ENCODE results near the gene ITIH1.
"Not testable (repeated sequence)": the region's sequence is repeated elsewhere in the genome, so short reads cannot be mapped to it uniquely, and the experiment has no call there.

Gene ITIH1

DNA sequence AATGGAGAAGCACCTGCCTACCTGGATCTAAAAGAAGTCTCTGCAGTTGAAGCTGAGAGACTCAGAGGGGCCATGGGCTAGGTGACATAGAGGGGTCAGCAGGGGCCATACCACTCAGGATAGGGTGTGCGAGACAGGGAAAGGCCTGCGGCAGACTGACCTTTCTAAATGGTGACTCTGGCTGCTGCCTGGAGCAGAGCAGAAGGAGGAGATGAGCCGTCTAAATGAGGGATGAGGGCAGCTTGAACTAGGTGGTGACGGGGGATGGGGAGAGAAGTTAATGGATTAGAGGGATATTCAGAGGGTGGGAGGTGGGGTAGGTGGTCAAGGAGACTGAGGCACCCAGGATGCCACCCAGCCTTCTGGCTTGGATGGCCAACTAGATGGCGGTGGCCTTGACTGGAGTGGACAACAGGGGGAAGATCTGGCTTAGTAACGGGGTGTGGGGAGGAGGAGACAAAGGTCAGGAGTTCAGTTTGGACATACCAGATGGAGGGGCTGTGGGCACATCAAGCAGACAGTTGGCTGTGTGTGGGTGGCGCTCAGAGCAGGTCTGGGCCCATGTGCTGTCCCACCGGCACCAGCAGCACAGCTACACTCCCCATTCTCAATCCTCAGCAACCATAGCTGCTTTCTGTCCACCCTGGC, 3.2 kb upstream of the ITIH1 start:
- no peak for DNase-seq (ENCODE audit: low spot score)

DNA sequence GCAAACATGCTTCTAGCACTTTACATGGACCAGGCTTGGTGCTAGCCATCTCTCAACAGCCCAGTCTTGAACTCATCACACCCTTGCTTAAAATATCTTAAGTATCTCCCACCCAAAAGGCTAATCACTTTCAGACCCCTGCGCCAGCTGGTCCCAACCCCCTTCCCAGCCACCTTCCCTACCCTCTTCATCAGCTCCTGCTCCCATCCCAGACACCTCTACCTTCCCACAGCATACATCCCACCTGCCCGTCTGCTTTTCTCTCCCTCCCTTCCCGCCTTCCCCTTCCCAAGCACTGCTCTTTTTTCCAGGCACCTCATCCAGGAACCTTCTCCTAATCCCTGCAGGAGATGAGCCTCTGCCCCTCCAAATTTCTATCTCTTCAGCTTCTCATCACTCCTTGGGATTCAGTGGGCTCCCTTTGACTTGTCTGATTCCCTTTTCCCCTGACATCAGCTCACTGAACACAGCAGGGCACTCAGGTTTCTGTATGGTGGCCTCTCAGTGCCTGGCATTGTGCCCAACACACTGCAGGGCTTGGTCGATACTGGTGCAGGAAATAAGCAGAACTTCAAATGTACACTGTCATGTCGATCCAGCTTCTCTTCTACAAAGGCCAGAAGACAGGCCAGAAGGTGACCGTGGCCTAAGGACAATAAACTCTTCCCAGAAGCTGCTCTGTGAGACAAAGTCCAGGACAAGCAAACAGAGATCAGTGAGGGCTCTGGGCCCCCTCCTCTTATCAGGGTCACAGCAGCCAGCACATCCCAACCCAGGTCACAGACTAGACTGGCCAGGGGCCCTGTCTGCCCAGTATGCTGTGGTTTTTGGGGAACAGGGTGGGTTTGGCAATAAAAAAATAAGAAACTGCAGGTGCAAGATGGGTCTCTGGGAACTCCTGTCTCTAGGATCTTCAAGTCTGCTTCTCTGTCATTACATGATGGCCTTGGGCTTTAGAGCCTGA, 2.2 kb upstream of the ITIH1 start:
- peak; percentile 6 for DNase-seq (ENCODE audit: low spot score)

DNA sequence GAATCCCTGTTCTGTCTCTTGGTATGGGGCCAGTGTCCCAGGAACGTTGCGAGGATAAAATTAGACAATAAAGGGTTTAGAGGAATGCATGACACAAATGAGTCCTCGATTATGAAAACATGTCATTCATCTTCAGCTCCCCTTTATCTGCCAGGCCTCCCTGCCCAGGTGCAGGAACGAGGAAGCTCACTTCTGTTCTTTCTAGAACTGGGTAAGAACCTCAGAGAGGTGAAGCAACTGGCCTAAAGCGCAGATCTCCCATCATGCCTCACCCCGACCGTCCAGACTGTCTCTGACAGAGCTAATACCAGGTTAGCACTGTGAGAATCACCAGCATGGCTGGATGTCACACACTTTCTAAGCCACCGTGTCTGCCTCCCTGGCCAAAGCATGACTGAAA, 1.5 kb upstream of the ITIH1 start:
- no peak for DNase-seq (ENCODE audit: low spot score)

DNA sequence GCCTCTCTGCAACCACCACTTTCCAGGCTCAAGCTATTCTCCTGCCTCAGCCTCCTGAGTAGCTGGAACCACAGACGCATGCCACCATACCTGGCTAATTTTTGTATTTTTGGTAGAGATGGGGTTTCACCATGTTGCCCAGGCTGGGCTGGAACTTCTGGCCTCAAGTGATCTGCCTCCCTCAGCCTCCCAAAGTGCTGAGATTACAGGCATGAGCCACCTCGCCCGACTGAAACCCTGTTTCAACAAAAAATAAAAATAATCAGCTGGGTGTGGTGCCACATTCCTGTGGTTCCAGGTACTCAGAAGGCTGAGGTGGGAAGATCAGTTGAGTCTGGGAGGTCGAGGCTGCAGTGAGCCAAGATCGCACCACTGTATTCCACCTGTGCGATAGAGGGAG, 913 bp upstream of the ITIH1 start:
- not testable (repeated sequence) for DNase-seq (ENCODE audit: low spot score)

DNA sequence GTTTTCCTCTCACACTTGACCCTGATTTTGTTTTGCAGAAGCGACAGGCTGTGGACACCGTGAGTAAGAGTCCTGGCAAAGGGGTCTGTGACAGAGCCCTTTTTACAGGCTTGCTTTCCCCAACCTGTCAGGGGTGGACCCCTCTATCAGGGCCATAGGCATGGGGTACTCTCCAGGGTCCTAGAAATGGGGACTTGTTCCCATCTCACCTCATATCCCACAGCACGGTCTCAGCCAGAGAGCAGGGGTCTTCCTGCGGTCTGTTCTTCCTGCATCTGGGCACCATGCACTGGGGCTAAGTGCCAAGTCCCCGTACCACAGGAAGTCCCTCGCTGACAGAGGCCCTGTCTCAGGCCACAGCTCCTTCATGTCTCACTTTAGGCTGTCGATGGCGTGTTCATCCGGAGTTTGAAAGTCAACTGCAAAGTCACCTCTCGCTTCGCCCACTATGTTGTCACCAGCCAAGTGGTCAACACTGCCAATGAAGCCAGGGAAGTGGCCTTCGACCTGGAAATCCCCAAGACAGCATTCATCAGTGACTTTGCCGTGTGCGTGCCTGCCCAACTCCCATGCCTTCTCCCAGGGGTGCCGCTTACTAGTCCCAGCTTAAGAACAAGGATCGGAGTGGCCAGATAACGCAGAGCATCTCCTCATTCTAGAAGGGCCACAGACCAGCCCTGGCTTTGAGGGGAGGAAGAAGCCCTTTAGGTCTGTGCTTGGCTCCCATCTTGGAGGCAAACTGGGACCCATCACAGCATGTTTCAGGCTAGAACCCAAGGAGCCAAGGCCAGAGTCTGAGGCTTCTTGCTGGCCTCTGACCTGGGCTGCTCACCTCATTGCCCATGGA, 783 bp downstream of the ITIH1 start:
- no peak for DNase-seq (ENCODE audit: low spot score)

DNA sequence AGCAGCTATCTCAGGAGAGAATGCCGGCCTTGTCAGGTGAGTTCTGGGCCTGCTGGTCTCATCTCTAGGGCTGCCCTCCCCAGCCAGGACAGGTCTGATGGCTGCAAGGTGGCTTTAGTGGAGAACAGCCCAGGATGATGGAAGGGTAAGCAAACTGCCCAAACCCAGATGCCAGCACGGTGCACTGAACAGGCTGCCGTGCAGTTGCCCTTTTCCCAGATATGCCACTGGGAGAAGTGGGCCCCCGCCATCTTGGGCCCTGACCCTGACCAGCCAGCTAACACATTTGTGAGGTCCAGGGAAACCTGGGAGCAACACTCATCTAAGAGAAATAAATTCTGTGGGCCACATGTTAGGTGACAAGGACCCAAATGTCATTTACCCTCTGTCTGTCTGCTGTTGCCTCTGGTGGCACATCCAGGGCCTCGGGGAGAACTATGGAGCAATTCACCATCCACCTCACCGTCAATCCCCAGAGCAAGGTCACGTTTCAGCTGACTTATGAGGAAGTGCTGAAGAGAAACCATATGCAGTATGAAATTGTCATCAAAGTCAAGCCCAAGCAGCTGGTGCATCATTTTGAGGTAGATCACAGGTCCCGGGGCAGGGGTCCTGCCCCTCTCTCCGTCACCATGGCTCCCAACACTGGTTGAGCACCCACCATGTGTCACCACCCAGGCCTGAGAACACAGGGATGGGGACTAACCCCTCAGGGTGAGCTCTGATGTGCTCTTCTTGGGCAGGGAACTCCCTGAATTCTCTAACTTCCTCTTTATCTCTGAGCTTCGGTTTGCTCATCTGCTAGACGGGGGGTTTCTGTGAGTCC, 1.8 kb downstream of the ITIH1 start:
- DNase-seq (ENCODE audit: low spot score) = no peak

DNA sequence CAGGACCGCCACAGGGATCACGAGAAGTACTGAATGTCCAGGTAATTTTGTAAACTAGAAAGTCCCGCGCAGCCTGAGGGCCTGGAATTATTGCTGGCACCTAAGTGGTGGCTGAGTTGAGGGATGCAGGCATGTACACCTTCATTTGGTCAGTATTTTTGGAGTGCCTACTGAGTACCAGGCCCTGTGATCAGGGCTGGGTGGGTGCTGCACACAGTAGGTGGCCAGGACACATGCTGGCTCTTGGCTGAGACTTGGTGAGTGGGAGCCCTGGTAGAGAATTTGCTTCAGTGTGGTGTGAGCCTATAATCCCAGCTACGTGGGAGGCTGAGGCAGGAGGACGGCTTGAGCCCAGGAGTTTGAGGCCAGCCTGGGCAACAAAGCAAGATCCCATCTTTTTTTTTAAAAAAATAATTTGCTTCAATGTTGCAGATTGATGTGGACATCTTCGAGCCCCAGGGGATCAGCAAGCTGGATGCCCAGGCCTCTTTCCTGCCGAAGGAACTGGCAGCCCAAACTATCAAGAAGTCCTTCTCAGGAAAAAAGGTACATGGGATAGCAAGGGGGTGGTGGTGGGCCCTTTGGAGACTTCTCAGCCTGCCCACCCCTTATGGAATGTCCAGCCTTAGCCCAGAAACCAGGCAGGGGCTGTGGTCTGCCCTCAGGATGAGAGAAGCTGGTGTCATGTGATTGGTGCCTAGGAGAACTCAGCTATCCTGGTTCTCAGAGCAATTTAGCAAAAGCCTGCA, 2.6 kb downstream of the ITIH1 start:
- no peak for DNase-seq (ENCODE audit: low spot score)

DNA sequence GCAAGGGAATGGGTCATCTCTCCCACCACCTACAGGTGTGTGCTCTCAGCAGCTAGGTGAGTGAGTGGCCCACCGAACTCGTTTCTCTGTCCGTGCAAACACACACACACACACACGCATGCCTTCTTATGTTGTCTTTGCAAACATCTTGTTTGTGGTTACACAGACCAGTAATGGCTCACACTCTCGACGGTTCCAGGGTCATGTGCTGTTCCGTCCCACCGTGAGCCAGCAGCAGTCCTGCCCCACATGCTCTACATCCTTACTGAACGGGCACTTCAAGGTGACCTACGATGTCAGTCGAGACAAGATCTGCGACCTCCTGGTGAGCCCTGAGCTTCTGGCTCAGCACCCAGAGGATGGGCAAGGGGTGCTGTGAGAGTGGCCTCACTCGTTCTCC, 4.3 kb downstream of the ITIH1 start:
- no peak for DNase-seq (ENCODE audit: low spot score)

DNA sequence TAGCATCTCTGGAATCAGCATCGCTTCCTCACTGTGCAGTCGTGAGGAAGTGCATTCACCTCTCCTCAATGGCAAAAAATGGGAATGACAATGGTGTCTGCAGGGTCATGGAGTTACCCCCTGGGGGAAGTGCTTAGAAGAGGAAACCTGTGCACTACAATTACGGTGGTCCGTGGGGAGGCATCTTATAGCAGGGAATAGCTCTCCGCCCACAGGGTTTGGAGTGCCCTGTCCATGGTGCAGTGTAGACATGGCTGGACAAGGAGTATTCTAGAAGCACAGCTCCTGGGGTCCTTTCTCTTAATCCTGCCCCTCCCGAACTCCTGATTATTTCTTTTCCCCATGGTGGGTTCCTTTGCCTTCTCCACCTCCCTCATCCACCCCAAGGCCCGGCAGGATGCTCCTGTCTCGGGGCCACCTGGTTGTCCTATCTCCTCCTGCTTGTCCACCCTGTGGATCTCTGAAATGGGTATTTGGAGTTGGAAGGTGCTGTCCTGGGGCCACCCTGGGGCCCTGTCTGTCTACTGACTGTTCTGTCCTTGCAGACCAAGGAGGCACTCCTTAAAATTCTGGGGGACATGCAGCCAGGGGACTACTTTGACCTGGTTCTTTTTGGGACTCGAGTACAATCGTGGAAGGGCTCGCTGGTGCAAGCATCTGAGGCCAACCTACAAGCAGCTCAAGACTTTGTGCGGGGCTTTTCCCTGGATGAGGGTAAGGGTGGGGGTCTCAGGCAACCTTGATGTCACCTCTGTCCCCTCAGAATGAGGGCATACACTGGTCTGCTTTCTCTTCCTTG, 5.2 kb downstream of the ITIH1 start:
- no peak for DNase-seq (ENCODE audit: low spot score)

DNA sequence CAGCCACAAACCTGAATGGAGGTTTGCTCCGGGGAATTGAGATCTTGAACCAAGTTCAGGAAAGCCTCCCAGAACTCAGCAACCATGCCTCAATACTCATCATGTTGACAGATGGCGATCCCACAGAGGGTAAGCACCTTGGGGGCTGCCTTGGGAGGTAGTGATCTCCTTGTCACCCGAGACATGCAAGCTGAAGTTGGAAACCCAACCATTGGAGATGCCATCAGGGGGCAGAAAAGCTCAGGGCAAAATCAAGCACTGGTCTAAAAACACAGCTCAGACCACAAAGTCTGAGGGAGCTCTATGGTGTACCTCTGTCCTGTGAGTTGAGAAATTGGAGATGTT, 5.8 kb downstream of the ITIH1 start:
- no peak for DNase-seq (ENCODE audit: low spot score)

DNA sequence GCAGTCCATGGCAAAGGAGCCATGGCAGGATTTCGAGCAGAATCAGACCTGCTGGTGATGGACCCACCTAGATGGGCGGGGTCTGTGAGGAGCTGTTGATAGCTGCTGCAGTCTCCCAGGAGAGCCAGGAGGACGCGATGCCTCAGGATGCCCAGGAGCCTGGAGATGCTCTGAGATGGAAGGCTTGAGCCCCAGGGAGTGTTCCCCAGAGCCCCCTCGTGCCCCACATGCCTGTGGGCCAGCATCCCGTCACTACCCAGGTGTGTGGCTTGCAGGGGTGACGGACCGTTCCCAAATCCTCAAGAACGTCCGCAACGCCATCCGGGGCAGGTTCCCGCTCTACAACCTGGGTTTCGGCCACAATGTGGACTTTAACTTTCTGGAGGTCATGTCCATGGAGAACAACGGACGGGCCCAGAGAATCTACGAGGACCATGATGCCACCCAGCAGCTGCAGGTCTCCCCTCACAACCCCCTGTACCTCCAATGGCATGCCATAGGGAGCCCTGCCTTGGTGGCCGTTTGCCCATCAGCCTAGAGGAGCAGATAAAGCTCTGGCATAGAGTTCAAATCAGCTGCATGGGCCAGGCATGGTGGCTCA, 6.7 kb downstream of the ITIH1 start:
- DNase-seq (ENCODE audit: low spot score) = no peak

DNA sequence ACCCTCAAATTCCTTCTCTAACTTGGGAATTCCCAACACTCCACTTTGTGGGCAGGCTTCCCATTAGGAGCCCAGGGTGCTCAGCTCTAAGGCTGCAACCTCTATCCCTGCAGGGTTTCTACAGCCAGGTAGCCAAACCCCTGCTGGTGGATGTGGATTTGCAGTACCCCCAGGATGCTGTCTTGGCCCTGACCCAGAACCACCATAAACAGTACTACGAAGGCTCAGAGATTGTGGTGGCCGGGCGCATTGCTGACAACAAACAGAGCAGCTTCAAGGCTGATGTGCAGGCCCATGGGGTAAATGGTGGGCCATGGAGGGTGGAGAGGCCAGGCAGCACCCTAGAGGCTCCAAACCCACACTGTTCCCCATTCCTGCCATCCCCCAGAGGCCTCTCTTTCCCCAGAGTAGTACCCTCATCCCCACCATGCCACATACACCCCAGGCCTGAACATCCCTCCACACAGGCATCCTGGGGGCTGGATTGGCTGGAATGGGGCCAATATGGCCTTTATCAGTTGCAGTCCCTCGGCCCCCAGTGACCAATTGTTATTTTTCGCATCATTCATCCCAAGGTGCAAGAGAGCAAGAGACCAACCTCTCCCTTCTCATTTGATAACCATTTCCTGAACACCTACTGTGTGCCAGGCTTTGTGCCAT, 7.7 kb downstream of the ITIH1 start:
- no peak for DNase-seq (ENCODE audit: low spot score)

DNA sequence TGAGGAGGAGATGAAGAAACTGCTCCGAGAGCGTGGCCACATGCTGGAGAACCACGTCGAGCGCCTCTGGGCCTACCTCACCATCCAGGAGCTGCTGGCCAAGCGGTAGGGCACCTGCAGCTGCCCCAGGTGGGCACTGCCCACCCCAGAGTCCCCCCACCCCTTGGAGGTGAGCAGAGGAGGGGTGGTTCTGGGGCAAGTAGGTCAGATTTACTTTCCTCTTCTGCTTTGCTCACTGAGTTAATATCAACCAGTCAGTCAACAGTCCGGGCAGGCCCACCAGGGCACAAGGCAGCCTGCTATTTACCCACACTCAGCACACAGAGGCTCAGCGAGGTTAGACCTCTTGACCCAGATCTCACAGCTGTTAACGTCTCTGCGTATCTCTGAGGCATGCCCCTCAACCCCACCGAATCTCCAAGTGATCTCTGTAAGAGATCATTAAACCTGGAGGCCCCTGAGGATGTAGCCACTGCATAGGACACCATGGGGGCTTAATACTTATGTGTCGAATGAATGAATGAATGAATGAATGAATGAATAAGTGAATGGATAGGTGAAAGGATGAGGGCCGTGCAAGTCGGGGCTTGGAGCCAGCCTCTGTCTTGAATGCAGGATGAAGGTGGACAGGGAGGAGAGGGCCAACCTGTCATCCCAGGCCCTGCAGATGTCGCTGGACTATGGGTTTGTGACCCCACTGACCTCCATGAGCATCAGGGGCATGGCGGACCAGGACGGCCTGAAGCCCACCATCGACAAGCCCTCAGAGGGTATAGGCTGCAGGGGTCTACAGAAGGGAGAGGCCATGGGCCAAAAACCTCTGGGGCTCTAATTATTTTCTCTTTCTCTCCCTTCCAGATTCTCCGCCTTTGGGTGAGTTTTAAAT, 9.2 kb downstream of the ITIH1 start:
- DNase-seq (ENCODE audit: low spot score) = no peak

DNA sequence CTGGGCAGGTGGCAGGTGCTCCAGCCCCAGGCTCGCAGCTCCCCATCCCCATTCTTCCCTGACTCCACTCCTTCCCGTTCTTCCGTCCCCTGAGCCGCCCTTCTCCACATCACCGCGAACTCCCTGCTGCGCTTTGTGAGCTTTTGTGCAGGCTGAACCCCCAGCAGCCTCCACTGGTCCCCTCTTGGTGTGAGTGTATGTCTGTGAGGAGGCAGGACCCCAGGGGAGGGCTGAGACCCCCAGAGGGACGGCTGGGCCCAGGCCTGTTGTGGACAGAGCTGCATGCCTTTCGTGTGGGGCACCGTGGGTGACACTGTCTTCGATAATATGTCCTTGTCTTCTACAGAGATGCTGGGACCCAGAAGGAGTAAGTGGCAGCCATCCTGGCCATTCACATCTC, 9.8 kb downstream of the ITIH1 start:
- no peak for DNase-seq (ENCODE audit: low spot score)

DNA sequence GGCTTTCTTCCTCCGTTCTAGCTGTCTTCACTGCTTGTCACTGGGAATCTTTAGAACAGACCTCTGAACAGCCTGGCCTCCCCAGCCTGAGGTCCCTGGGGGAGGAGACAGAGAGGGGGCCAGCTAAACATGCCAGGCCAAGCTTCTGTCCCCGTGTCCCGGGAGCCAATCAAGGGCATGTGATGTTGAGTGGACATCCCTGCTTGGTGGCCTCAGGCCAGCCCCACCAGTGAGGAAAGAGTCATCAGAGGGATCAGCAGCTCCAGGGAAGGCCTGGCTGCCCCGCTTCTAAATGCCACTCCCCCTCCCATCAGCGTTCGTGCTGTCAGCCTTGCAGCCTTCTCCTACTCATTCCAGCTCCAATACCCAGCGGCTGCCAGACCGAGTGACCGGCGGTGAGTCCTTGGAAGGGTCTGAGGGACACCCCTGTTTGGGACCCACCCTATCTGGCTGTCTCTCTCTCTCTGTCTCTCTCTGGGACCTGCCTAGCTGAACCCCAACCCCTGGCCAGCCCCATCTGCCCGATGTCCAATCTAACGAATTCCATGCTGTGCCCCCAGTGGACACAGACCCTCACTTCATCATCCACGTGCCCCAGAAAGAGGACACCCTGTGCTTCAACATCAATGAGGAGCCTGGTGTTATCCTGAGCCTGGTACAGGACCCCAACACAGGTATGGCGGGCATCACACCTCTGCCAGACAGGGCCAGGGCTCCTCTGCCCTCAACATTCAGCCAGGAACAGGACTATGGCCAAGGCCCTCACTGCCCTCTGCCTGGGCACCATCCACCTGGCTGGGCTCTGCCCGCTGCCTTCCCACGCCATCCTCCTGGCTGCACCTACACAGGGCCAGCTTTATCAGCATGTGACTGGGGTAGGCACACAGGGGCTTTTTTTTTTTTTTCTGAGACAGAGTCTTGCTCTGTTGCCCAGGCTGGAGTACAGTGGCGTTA, 10.6 kb downstream of the ITIH1 start:
- DNase-seq (ENCODE audit: low spot score) = no peak

DNA sequence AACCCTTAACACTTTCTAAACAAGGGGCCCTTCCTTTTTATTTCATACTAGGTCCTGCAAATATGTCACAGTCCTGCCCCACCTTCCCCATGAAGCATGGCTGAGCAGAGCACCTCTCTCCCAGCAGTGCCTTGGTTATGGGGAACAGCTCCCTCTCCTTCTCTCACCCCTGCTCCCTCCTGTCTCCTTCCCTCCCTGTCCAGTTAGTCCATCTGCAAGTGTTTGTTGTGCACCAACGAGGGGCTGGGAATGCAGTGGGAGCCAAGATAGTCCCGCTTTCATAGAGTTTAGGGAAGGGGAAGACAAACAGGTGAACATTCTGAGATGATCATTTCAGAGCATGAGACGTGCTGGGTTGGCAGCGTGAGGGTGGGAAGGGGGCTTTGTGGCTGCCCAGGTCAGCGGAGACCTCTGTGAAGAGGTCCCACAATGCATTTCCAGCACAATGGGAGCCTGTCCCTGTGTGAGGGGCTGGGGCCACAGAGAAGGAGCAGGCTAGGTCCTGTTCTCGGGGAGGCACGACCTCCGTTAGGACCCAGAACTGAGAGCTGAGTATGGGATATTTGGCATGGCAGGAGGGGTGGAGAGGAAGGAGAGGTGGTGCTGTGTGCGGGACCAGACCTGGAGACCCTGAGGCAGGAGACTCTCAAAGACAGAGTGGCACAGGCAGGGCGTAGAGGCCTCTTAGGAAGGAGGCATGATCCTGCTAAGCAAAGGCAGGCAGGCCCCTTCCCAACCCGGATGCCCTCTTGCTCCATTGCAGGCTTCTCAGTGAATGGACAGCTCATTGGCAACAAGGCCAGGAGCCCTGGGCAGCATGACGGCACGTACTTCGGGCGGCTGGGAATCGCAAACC, 11.7 kb downstream of the ITIH1 start:
- DNase-seq (ENCODE audit: low spot score) = no peak
